GM18951 (cell line): ENCODE results near the gene TOX2.

ENCODE experiments used
- POLR2A ChIP-seq: IDR thresholded peaks from 4 replicates; pipeline ENCODE4 v1.6.1; 2011; ENCODE audit warnings: mild to moderate bottlenecking; ENCODE audit not compliant: insufficient read length, insufficient read depth; ENCODE audit errors: extremely low read depth
- in situ Hi-C: fragments of 300-500 bp; cut with MboI; formaldehyde crosslinking; loops from one replicate; pipeline ENCODE4 v1.12.0; 2022; ENCODE audit warnings: low sequenced_read_pairs, mixed read lengths, inconsistent platforms; ENCODE audit not compliant: unreplicated experiment

The TOX2 gene

GRCh38 chr20:43962530-43962929 is 47.9 kb downstream of the TOX2 start:
- in situ Hi-C loops, result no loop called here
- TF ChIP-seq POLR2A, result no peak

- in situ Hi-C loops, result no loop called here
- no peak for TF ChIP-seq POLR2A
These were observed 48.6 kb downstream of the TOX2 start for GRCh38 chr20:43963233-43963632.

GRCh38 chr20:43963872-43964791 is 49.5 kb downstream of the TOX2 start:
- in situ Hi-C loops, result no loop called here

GRCh38 chr20:43968341-43969000 is 53.8 kb downstream of the TOX2 start:
- no peak for TF ChIP-seq POLR2A
- in situ Hi-C loops, result no loop called here

More at GRCh38 chr20:43963872-43964791, 49.5 kb downstream of the TOX2 start:
- no peak for TF ChIP-seq POLR2A

GRCh38 chr20:43969028-43969447 is 54.4 kb downstream of the TOX2 start:
- no peak for TF ChIP-seq POLR2A
- in situ Hi-C loops, result no loop called here

GRCh38 chr20:43969501-43970182 is 55.0 kb downstream of the TOX2 start:
- in situ Hi-C loops, result no loop called here
- TF ChIP-seq POLR2A, result no peak

GRCh38 chr20:43971267-43971666 is 56.6 kb downstream of the TOX2 start:
- TF ChIP-seq POLR2A, result no peak
- in situ Hi-C loops, result no loop called here

- in situ Hi-C loops, result no loop called here
- no peak for TF ChIP-seq POLR2A
These were observed 57.4 kb downstream of the TOX2 start for GRCh38 chr20:43972051-43972450.

- in situ Hi-C loops, result no loop called here
- no peak for TF ChIP-seq POLR2A
These were observed 58.0 kb downstream of the TOX2 start for GRCh38 chr20:43972692-43973091.

- TF ChIP-seq POLR2A, result no peak
- in situ Hi-C loops, result no loop called here
These were observed 58.6 kb downstream of the TOX2 start for GRCh38 chr20:43973231-43973630.

- in situ Hi-C loops, result no loop called here
- no peak for TF ChIP-seq POLR2A
These were observed 59.2 kb downstream of the TOX2 start for GRCh38 chr20:43973671-43974450.

GRCh38 chr20:43974695-43975094 is 60.0 kb downstream of the TOX2 start:
- in situ Hi-C loops, result no loop called here
- TF ChIP-seq POLR2A, result no peak
